Tibial nerve (tissue), 4 donors: ENCODE data around the gene ARX. TPM values are rescaled to one million over a fixed set of nuclear protein-coding genes. Genes with fewer than 3 reads are reported as not detected.
A peak's percentile ranks its signal among the peaks of the same experiment; 100 is the strongest.

ENCODE experiments used
- DNase-seq, 2 donors: peaks; one replicate each; pipeline ENCODE4 v3.0.0-alpha.2; 2019; ENCODE audit warnings: low spot score in 2 of 2
- H3K27ac ChIP-seq, 4 donors: fragments of 200-600 bp; sonication (generic) in 3 of 4; one replicate each; pipeline ENCODE4 v1.5.1; 2017 to 2019; ENCODE audit warnings: mild to moderate bottlenecking in 1 of 4
- H3K27me3 ChIP-seq, 2 donors: fragments of 200-600 bp; sonication (generic) in 1 of 2; one replicate each; pipeline versions ENCODE4 v1.5.1 to v1.6.0; 2017 to 2019
- H3K36me3 ChIP-seq, 3 donors: fragments of 200-600 bp; sonication (generic); one replicate each; pipeline ENCODE4 v1.5.1; 2018 to 2019
- H3K4me1 ChIP-seq, 4 donors: fragments of 200-600 bp; sonication (generic) in 3 of 4; one replicate each; pipeline ENCODE4 v1.5.1; 2017 to 2019
- H3K4me3 ChIP-seq, 4 donors: fragments of 200-600 bp; sonication (generic) in 3 of 4; one replicate each; pipeline ENCODE4 v1.5.1; 2017 to 2019; ENCODE audit warnings: mild to moderate bottlenecking in 1 of 4, moderate library complexity in 1 of 4
- H3K9me3 ChIP-seq, 4 donors: fragments of 200-600 bp; sonication (generic) in 3 of 4; one replicate each; pipeline ENCODE4 v1.5.1; 2017 to 2019
- EP300 ChIP-seq, 2 donors: sonication (generic); formaldehyde crosslinking; IDR thresholded peaks; one replicate each; pipeline ENCODE4 v1.6.1; 2017; ENCODE audit warnings: antibody characterized with exemption in 2 of 2, mild to moderate bottlenecking in 1 of 2
- POLR2A ChIP-seq, 2 donors: fragments of 450-650 bp; IDR thresholded peaks; one replicate each; pipeline ENCODE4 v1.6.1; 2017; ENCODE audit warnings: antibody characterized with exemption in 2 of 2, mild to moderate bottlenecking in 2 of 2, moderate library complexity in 2 of 2
- WGBS, 2 donors: methylation state at CpG; one replicate each; pipeline ENCODE4 v1.1.5; 2018; 5-methylcytosine and 5-hydroxymethylcytosine counted together
- total RNA-seq, 4 donors: library from RNA; depleted of rRNA; stranded (reverse); fragments of >200 nt; gene quantifications; one replicate each; pipeline ENCODE4 v1.1.0, GENCODE V29; 2016
- TF ChIP-seq, protein P1 (sequence below), 5 experiments: fragments of 200-600 bp in 3 of 5; fragments of 450-650 bp in 2 of 5; sonication (generic) in 3 of 5; IDR thresholded peaks; one replicate each; pipeline ENCODE4 v1.5.1; 2016 to 2019; ENCODE audit warnings: antibody characterized with exemption in 5 of 5, mild to moderate bottlenecking in 3 of 5, moderate library complexity in 2 of 5

Gene ARX
- total RNA-seq, 4 donors from 2014 or later: not detected

DNA sequence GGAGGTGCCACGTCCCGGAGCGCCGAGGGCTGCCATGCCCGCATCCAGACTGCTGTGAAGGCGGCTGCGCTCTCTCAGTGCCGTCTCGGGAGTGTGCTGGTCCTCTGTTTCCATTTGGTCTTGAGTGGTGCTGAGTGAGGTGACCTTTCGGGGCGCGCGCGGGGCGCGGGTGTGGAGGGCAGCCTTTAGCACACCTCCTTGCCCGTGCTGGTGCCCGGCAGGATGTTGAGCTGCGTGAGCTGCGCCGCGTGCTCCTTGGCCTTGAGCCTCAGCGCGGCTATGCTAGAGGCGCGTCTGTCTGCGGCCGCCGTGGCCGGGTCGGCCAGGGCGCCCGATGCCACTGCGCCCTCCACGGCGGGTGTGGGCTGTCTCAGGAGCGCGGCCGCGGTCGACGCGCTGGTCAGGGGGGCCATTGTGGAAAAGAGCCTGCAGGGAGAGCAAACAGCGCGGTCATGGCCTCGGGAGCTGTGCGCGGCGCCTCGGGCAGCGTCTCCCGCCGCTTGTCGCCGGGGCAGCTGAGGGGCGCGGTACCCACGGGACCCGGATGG lies 11.2 kb downstream of the ARX start:
- 12 to 34% methylated on average over 10 to 59 of the region's 59 CpGs for WGBS, 2 donors
- DNase-seq: no peak
- Histone ChIP-seq H3K27me3 (peaks cover 0 to 95% of the 10 kb centered on the region in 2 donors), H3K4me1 (peaks cover 0 to 38% (median 7%) of the 10 kb centered on the region in 4 donors), H3K36me3 (no peaks in the 10 kb centered on the region), H3K9me3 (no peaks in the 10 kb centered on the region), H3K27ac (no peak overlapping the region), H3K4me3 (peak overlapping the region in 1 of 4 donors; percentile 34)
- TF ChIP-seq, protein P1, sequence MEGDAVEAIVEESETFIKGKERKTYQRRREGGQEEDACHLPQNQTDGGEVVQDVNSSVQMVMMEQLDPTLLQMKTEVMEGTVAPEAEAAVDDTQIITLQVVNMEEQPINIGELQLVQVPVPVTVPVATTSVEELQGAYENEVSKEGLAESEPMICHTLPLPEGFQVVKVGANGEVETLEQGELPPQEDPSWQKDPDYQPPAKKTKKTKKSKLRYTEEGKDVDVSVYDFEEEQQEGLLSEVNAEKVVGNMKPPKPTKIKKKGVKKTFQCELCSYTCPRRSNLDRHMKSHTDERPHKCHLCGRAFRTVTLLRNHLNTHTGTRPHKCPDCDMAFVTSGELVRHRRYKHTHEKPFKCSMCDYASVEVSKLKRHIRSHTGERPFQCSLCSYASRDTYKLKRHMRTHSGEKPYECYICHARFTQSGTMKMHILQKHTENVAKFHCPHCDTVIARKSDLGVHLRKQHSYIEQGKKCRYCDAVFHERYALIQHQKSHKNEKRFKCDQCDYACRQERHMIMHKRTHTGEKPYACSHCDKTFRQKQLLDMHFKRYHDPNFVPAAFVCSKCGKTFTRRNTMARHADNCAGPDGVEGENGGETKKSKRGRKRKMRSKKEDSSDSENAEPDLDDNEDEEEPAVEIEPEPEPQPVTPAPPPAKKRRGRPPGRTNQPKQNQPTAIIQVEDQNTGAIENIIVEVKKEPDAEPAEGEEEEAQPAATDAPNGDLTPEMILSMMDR (IDR thresholded peaks at IDR 0.05): no peak
- no peak for TF ChIP-seq EP300 (IDR thresholded peaks at IDR 0.05)

DNA sequence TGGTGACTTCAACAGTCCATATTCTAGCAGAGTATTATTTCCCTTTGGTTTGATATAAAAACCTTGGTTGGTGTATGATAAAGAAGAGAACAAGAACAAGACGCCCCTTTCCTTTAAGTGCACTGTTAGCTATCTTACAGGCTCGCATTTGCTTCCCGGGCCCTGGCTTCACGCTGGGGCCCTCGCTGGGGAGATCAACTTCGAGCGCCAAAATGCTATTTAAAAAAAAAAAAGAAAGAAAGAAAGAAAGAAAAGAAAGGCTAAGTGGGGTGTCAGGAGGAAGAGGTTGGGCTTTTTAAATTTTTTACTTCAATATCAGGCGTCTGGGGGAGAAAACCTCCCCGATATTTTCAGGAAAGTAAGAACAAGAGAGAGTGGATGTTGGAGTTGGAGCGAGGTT lies 11.7 kb downstream of the ARX start:
- H3K9me3 ChIP-seq: no peaks in the 10 kb centered on the region
- H3K27me3 ChIP-seq: peaks cover 0 to 93% of the 10 kb centered on the region in 2 donors
- H3K36me3 ChIP-seq: no peaks in the 10 kb centered on the region
- no peak overlapping the region for H3K27ac ChIP-seq
- TF ChIP-seq EP300 (IDR thresholded peaks at IDR 0.05): no peak
- TF ChIP-seq, protein P1 (IDR thresholded peaks at IDR 0.05): no peak
- no peak for TF ChIP-seq POLR2A (IDR thresholded peaks at IDR 0.05)
- DNase-seq: no peak
- H3K4me1 ChIP-seq: peaks cover 0 to 38% (median 7%) of the 10 kb centered on the region in 4 donors
- 40 to 53% methylated on average over 10 of the region's 10 CpGs for WGBS, 2 donors
- H3K4me3 ChIP-seq: no peak overlapping the region

DNA sequence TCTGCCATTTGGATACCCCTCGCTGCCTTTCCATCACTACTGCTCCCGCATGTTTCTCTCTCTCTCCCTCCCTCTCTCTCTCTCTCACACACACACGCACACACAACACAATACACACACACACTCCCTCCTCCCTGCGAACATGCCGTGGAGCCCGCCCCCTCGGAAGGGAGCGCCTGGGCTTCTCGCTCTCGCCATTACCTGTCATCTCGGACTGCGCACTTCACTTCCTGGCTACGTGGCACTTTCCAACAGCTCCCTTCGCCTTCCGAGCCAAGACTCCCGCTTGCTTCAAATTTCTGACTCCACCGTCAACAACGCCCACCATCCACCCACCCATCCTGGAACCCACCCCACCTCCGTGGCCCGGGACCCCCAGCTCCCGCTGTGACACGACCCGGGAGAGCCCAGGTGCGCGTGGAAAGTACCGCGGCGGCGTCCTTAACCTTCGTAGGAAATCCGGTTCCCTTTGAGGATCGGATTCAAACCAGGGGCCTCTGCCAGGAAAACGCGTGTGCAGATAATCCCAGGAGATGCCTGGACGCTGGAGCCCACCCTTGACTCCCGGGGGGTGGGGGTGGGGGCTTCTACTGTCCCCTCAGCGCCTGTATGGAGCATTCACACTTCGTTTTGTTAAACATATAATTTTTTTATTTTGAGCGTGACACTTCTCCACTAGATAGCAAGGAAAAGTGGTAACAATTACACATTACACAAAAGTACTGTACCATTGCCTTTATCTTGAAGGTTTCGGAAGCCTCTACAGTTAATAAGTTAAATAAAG lies 12.5 kb downstream of the ARX start:
- 46 to 50% methylated on average over 26 to 40 of the region's 40 CpGs for WGBS, 2 donors
- peaks cover 0 to 38% (median 7%) of the 10 kb centered on the region in 4 donors for H3K4me1 ChIP-seq
- H3K27ac ChIP-seq: no peak overlapping the region
- DNase-seq: no peak
- no peaks in the 10 kb centered on the region for H3K36me3 ChIP-seq
- peaks cover 0 to 90% of the 10 kb centered on the region in 2 donors for H3K27me3 ChIP-seq
- H3K9me3 ChIP-seq: no peaks in the 10 kb centered on the region
- no peak overlapping the region for H3K4me3 ChIP-seq
- TF ChIP-seq EP300 (IDR thresholded peaks at IDR 0.05) (no peak), POLR2A (IDR thresholded peaks at IDR 0.05) (no peak)
- TF ChIP-seq, protein P1 (IDR thresholded peaks at IDR 0.05): no peak

DNA sequence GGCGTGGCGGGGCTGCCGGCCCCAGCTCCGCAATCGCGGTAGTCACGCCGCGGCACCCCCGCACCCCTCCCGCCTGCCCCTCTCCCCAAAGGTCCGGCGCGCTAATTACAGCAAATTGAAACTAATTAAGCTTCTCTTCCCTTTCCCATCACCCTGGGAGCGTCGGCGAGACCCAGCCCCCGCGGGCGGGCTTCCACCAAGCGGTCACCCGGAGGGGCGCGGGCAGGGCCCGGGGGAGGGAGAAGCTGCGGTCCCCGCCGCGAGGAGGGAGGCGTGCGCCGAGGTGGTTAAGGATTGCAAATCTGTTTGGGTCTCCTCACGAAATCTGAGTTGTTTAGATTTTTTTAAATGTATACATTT lies 13.1 kb downstream of the ARX start:
- WGBS, 2 donors: 0 to 19% methylated on average over 1 to 31 of the region's 33 CpGs
- H3K4me1 ChIP-seq: peaks cover 0 to 37% (median 7%) of the 10 kb centered on the region in 4 donors
- no peaks in the 10 kb centered on the region for H3K36me3 ChIP-seq
- peak overlapping the region in 1 of 4 donors; percentile 19 for H3K4me3 ChIP-seq
- H3K9me3 ChIP-seq: no peaks in the 10 kb centered on the region
- no peak overlapping the region for H3K27ac ChIP-seq
- no peak for TF ChIP-seq EP300 (IDR thresholded peaks at IDR 0.05)
- no peak for TF ChIP-seq POLR2A (IDR thresholded peaks at IDR 0.05)
- TF ChIP-seq, protein P1 (IDR thresholded peaks at IDR 0.05): no peak
- no peak for DNase-seq
- peaks cover 0 to 86% of the 10 kb centered on the region in 2 donors for H3K27me3 ChIP-seq
